GM23338 (cell line): ENCODE data around the gene OR1J2. TPM values are rescaled to one million over a fixed set of nuclear protein-coding genes. Genes with fewer than 3 reads are reported as not detected.

ENCODE experiments used
- ATAC-seq: fragments of 200-7000 bp; cut with Tn5 transposase; 3 replicates; pipeline ENCODE4 v1.9.1; 2020
- DNase-seq: peaks from one replicate; pipeline ENCODE4 v3.0.0-alpha.2; 2015; ENCODE audit warnings: low spot score
- H2AFZ ChIP-seq: fragments of 200-600 bp; sonication (generic); 2 replicates; pipeline ENCODE4 v1.8.0; 2016; ENCODE audit warnings: antibody characterized with exemption, mild to moderate bottlenecking, moderate library complexity
- H3F3A ChIP-seq: fragments of 200-600 bp; sonication (generic); replicated peaks from 2 replicates; pipeline ENCODE4 v1.8.0; 2017; ENCODE audit warnings: antibody characterized with exemption, mixed run types, low read depth
- H3K27ac ChIP-seq: fragments of 200-600 bp; sonication (generic); 2 replicates; pipeline ENCODE4 v1.6.1; 2016; ENCODE audit warnings: low read depth
- H3K27me3 ChIP-seq: fragments of 200-600 bp; sonication (generic); 2 replicates; pipeline ENCODE4 v1.8.0; 2016; ENCODE audit warnings: mild to moderate bottlenecking, mixed run types, moderate library complexity; ENCODE audit not compliant: insufficient read depth
- H3K36me3 ChIP-seq: fragments of 200-600 bp; sonication (generic); 2 replicates; pipeline ENCODE4 v1.8.0; 2016; ENCODE audit warnings: mild to moderate bottlenecking; ENCODE audit not compliant: insufficient read depth
- H3K4me1 ChIP-seq: fragments of 200-600 bp; sonication (generic); 2 replicates; pipeline ENCODE4 v1.8.0; 2016; ENCODE audit warnings: mild to moderate bottlenecking, moderate library complexity; ENCODE audit not compliant: insufficient read depth
- H3K4me2 ChIP-seq: fragments of 200-600 bp; sonication (generic); 2 replicates; pipeline ENCODE4 v1.7.1; 2017; ENCODE audit warnings: mixed run types
- H3K4me3 ChIP-seq: fragments of 200-600 bp; sonication (generic); 2 replicates; pipeline ENCODE4 v1.6.1; 2016; ENCODE audit warnings: mixed run types
- H3K79me2 ChIP-seq: fragments of 200-600 bp; sonication (generic); replicated peaks from 2 replicates; pipeline ENCODE4 v1.8.0; 2017; ENCODE audit warnings: mild to moderate bottlenecking; ENCODE audit not compliant: insufficient read depth
- H3K9me2 ChIP-seq: fragments of 200-600 bp; sonication (generic); 2 replicates; pipeline ENCODE4 v1.8.0; 2017; ENCODE audit not compliant: insufficient read depth
- H4K20me1 ChIP-seq: fragments of 200-600 bp; sonication (generic); replicated peaks from 2 replicates; pipeline ENCODE4 v1.8.0; 2017; ENCODE audit warnings: mild to moderate bottlenecking; ENCODE audit not compliant: insufficient read depth
- H3K27ac Mint-ChIP-seq: 2 replicates; pipeline ENCODE4 v1.8.0; 2020; ENCODE audit warnings: inconsistent platforms, mild to moderate bottlenecking, moderate library complexity, mixed read lengths
- H3K27me3 Mint-ChIP-seq: 3 replicates; pipeline ENCODE4 v1.8.0; 2022; ENCODE audit warnings: low read depth, mild to moderate bottlenecking, moderate library complexity, mixed read lengths, inconsistent platforms; ENCODE audit not compliant: insufficient read depth, poor library complexity
- H3K36me3 Mint-ChIP-seq: 3 replicates; pipeline ENCODE4 v1.8.0; 2021; ENCODE audit warnings: low read depth, mild to moderate bottlenecking, inconsistent platforms, moderate library complexity, mixed read lengths
- H3K4me1 Mint-ChIP-seq: 3 replicates; pipeline ENCODE4 v1.8.0; 2020; ENCODE audit warnings: mild to moderate bottlenecking, inconsistent platforms, mixed read lengths
- H3K4me3 Mint-ChIP-seq: 3 replicates; pipeline ENCODE4 v1.8.0; 2021; ENCODE audit warnings: moderate library complexity, mild to moderate bottlenecking, inconsistent platforms, mixed read lengths
- H3K9me3 Mint-ChIP-seq: 3 replicates; pipeline ENCODE4 v1.8.0; 2020; ENCODE audit warnings: moderate library complexity, mild to moderate bottlenecking, inconsistent platforms, mixed read lengths
- CREB1 ChIP-seq: fragments of 250-450 bp; sonication (Bioruptor Pico); IDR thresholded peaks from 2 replicates; pipeline ENCODE4 v1.5.0; 2020; ENCODE audit warnings: low read depth, mild to moderate bottlenecking, moderate library complexity
- EZH2 ChIP-seq: fragments of 200-600 bp; sonication (generic); IDR thresholded peaks from one replicate; pipeline ENCODE4 v1.8.0; 2017; ENCODE audit warnings: antibody characterized with exemption, mild to moderate bottlenecking, low read depth; ENCODE audit not compliant: unreplicated experiment
- EZH2phosphoT487 ChIP-seq: fragments of 200-600 bp; sonication (generic); IDR thresholded peaks from one replicate; pipeline ENCODE4 v1.8.1; 2018; ENCODE audit warnings: antibody characterized with exemption; ENCODE audit not compliant: unreplicated experiment
- JUNB ChIP-seq: IDR thresholded peaks from one replicate; pipeline ENCODE4 v1.6.1; 2016; ENCODE audit warnings: antibody characterized with exemption; ENCODE audit not compliant: unreplicated experiment
- NANOG ChIP-seq: IDR thresholded peaks from 2 replicates; pipeline ENCODE4 v1.6.1; 2016; ENCODE audit warnings: antibody characterized with exemption, borderline replicate concordance
- POLR2AphosphoS5 ChIP-seq: IDR thresholded peaks from 2 replicates; pipeline ENCODE4 v1.6.1; 2016; ENCODE audit warnings: antibody characterized with exemption, low read depth
- STAT1 ChIP-seq: IDR thresholded peaks from one replicate; pipeline ENCODE4 v1.6.1; 2016; ENCODE audit warnings: antibody characterized with exemption; ENCODE audit not compliant: unreplicated experiment
- ZNF114 ChIP-seq: fragments of 250-450 bp; sonication (Bioruptor Pico); IDR thresholded peaks from 2 replicates; pipeline ENCODE4 v1.5.0; 2020; ENCODE audit warnings: mild to moderate bottlenecking, moderate library complexity
- ZNF331 ChIP-seq: fragments of 250-450 bp; sonication (Bioruptor Pico); IDR thresholded peaks from 2 replicates; pipeline ENCODE4 v1.5.0; 2020; ENCODE audit warnings: low read depth, mild to moderate bottlenecking, moderate library complexity
- polyA plus RNA-seq: library from polyadenylated mRNA; unstranded; fragments of >200 nt; fragmentation: Nextera tagmentation; extraction: Ambion mirVana; gene quantifications from 2 replicates; pipeline ENCODE4 v1.2.1, GENCODE V29; 2016
- total RNA-seq: library from RNA; depleted of rRNA; stranded (reverse); fragments of >200 nt; shearing (Covaris generic); gene quantifications from 2 replicates; pipeline ENCODE4 v1.2.3, GENCODE V29; 2014
- TF ChIP-seq, protein P1 (sequence below): fragments of 250-450 bp; sonication (Bioruptor Pico); IDR thresholded peaks from 2 replicates; pipeline ENCODE4 v1.5.0; 2020; ENCODE audit warnings: mild to moderate bottlenecking, moderate library complexity
- TF ChIP-seq, protein P2 (sequence below): IDR thresholded peaks from 2 replicates; pipeline ENCODE4 v1.6.1; 2016; ENCODE audit warnings: antibody characterized with exemption
- TF ChIP-seq, protein P3 (sequence below): IDR thresholded peaks from one replicate; pipeline ENCODE4 v1.6.1; 2018; ENCODE audit warnings: antibody characterized with exemption; ENCODE audit not compliant: unreplicated experiment
- TF ChIP-seq, protein P4 (sequence below), 2 experiments: fragments of 200-600 bp in 1 of 2; sonication (generic) in 1 of 2; conservative IDR thresholded peaks; 2 replicates each; pipeline versions ENCODE4 v1.5.1 to v1.6.1; 2016 to 2017; ENCODE audit warnings: antibody characterized with exemption in 2 of 2, low read depth in 2 of 2, mild to moderate bottlenecking in 2 of 2, moderate library complexity in 1 of 2

The OR1J2 gene
- total and polyA plus RNA-seq, 2 experiments from 2014 or later = not detected

DNA sequence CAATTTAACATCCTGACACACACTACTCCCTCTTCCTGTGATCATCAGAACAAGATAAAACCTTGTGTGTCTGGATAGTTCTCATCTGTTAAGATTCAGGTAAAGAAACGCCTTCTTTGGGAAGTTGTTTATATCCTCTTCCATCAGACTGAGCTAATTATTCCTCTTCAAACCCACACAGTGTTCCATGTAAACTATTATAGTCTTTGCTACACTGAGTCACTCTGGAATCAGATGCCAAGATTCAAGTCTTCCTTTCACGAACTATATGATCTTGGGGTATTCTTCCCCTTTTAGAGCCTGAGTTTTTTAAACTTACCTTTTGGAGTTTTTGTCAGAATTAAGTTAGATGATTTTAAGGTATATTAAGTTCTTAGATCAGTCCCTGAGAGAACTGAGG lies 34.9 kb upstream of the OR1J2 start:
- H3K27me3 Mint-ChIP-seq = peaks cover 4% of the 10 kb centered on the region

More for the DNA sequence above, 34.9 kb upstream of the OR1J2 start:
- H3K27ac ChIP-seq = no peak overlapping the region
- ATAC-seq (no peak), DNase-seq (no peak)
- TF ChIP-seq, protein P1, sequence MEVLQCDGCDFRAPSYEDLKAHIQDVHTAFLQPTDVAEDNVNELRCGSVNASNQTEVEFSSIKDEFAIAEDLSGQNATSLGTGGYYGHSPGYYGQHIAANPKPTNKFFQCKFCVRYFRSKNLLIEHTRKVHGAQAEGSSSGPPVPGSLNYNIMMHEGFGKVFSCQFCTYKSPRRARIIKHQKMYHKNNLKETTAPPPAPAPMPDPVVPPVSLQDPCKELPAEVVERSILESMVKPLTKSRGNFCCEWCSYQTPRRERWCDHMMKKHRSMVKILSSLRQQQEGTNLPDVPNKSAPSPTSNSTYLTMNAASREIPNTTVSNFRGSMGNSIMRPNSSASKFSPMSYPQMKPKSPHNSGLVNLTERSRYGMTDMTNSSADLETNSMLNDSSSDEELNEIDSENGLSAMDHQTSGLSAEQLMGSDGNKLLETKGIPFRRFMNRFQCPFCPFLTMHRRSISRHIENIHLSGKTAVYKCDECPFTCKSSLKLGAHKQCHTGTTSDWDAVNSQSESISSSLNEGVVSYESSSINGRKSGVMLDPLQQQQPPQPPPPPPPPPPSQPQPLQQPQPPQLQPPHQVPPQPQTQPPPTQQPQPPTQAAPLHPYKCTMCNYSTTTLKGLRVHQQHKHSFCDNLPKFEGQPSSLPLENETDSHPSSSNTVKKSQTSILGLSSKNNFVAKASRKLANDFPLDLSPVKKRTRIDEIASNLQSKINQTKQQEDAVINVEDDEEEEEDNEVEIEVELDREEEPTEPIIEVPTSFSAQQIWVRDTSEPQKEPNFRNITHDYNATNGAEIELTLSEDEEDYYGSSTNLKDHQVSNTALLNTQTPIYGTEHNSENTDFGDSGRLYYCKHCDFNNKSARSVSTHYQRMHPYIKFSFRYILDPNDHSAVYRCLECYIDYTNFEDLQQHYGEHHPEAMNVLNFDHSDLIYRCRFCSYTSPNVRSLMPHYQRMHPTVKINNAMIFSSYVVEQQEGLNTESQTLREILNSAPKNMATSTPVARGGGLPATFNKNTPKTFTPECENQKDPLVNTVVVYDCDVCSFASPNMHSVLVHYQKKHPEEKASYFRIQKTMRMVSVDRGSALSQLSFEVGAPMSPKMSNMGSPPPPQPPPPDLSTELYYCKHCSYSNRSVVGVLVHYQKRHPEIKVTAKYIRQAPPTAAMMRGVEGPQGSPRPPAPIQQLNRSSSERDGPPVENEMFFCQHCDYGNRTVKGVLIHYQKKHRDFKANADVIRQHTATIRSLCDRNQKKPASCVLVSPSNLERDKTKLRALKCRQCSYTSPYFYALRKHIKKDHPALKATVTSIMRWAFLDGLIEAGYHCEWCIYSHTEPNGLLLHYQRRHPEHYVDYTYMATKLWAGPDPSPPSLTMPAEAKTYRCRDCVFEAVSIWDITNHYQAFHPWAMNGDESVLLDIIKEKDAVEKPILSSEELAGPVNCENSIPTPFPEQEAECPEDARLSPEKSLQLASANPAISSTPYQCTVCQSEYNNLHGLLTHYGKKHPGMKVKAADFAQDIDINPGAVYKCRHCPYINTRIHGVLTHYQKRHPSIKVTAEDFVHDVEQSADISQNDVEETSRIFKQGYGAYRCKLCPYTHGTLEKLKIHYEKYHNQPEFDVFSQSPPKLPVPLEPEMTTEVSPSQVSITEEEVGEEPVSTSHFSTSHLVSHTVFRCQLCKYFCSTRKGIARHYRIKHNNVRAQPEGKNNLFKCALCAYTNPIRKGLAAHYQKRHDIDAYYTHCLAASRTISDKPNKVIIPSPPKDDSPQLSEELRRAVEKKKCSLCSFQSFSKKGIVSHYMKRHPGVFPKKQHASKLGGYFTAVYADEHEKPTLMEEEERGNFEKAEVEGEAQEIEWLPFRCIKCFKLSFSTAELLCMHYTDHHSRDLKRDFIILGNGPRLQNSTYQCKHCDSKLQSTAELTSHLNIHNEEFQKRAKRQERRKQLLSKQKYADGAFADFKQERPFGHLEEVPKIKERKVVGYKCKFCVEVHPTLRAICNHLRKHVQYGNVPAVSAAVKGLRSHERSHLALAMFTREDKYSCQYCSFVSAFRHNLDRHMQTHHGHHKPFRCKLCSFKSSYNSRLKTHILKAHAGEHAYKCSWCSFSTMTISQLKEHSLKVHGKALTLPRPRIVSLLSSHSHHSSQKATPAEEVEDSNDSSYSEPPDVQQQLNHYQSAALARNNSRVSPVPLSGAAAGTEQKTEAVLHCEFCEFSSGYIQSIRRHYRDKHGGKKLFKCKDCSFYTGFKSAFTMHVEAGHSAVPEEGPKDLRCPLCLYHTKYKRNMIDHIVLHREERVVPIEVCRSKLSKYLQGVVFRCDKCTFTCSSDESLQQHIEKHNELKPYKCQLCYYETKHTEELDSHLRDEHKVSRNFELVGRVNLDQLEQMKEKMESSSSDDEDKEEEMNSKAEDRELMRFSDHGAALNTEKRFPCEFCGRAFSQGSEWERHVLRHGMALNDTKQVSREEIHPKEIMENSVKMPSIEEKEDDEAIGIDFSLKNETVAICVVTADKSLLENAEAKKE (CRISPR knock-in tag) = no peak
- TF ChIP-seq, protein P2, sequence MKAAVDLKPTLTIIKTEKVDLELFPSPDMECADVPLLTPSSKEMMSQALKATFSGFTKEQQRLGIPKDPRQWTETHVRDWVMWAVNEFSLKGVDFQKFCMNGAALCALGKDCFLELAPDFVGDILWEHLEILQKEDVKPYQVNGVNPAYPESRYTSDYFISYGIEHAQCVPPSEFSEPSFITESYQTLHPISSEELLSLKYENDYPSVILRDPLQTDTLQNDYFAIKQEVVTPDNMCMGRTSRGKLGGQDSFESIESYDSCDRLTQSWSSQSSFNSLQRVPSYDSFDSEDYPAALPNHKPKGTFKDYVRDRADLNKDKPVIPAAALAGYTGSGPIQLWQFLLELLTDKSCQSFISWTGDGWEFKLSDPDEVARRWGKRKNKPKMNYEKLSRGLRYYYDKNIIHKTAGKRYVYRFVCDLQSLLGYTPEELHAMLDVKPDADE = no peak
- no peak for TF ChIP-seq NANOG
- TF ChIP-seq POLR2AphosphoS5 = no peak
- TF ChIP-seq, protein P3, sequence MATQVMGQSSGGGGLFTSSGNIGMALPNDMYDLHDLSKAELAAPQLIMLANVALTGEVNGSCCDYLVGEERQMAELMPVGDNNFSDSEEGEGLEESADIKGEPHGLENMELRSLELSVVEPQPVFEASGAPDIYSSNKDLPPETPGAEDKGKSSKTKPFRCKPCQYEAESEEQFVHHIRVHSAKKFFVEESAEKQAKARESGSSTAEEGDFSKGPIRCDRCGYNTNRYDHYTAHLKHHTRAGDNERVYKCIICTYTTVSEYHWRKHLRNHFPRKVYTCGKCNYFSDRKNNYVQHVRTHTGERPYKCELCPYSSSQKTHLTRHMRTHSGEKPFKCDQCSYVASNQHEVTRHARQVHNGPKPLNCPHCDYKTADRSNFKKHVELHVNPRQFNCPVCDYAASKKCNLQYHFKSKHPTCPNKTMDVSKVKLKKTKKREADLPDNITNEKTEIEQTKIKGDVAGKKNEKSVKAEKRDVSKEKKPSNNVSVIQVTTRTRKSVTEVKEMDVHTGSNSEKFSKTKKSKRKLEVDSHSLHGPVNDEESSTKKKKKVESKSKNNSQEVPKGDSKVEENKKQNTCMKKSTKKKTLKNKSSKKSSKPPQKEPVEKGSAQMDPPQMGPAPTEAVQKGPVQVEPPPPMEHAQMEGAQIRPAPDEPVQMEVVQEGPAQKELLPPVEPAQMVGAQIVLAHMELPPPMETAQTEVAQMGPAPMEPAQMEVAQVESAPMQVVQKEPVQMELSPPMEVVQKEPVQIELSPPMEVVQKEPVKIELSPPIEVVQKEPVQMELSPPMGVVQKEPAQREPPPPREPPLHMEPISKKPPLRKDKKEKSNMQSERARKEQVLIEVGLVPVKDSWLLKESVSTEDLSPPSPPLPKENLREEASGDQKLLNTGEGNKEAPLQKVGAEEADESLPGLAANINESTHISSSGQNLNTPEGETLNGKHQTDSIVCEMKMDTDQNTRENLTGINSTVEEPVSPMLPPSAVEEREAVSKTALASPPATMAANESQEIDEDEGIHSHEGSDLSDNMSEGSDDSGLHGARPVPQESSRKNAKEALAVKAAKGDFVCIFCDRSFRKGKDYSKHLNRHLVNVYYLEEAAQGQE = no peak
- TF ChIP-seq, protein P4, sequence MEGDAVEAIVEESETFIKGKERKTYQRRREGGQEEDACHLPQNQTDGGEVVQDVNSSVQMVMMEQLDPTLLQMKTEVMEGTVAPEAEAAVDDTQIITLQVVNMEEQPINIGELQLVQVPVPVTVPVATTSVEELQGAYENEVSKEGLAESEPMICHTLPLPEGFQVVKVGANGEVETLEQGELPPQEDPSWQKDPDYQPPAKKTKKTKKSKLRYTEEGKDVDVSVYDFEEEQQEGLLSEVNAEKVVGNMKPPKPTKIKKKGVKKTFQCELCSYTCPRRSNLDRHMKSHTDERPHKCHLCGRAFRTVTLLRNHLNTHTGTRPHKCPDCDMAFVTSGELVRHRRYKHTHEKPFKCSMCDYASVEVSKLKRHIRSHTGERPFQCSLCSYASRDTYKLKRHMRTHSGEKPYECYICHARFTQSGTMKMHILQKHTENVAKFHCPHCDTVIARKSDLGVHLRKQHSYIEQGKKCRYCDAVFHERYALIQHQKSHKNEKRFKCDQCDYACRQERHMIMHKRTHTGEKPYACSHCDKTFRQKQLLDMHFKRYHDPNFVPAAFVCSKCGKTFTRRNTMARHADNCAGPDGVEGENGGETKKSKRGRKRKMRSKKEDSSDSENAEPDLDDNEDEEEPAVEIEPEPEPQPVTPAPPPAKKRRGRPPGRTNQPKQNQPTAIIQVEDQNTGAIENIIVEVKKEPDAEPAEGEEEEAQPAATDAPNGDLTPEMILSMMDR (conservative IDR thresholded peaks at IDR 0.05; ENCODE audit: low read depth in 2 of 2) = no peak
- no peak for TF ChIP-seq EZH2
- no peak for TF ChIP-seq STAT1
- no peak for TF ChIP-seq ZNF331 (CRISPR knock-in tag)
- no peak for TF ChIP-seq EZH2phosphoT487
- no peak for TF ChIP-seq CREB1
- no peak for TF ChIP-seq ZNF114 (CRISPR knock-in tag)
- no peak for TF ChIP-seq JUNB
- no peak overlapping the region for H3K4me3 ChIP-seq
- H3K4me2 ChIP-seq = no peak overlapping the region
- H3K36me3 ChIP-seq = no peaks in the 10 kb centered on the region
- Mint-ChIP-seq H3K9me3 (peaks cover 88% of the 10 kb centered on the region), H3K36me3 (no peaks in the 10 kb centered on the region; the same call in 2 of the 3 replicates), H3K4me1 (no peaks in the 10 kb centered on the region), H3K27ac (no peak overlapping the region), H3K4me3 (no peak overlapping the region)
- no peaks in the 10 kb centered on the region for H3F3A ChIP-seq
- no peaks in the 10 kb centered on the region for H3K4me1 ChIP-seq
- no peaks in the 10 kb centered on the region for H3K9me2 ChIP-seq
- no peaks in the 10 kb centered on the region for H3K79me2 ChIP-seq
- H2AFZ ChIP-seq = no peak overlapping the region
- no peaks in the 10 kb centered on the region for H4K20me1 ChIP-seq
- H3K27me3 ChIP-seq = no peaks in the 10 kb centered on the region
